ENCODE results near the gene MAP3K19. TPM values are rescaled to one million over a fixed set of nuclear protein-coding genes. Genes with fewer than 3 reads are reported as not detected.
"Not testable (repeated sequence)": the region's sequence is repeated elsewhere in the genome, so short reads cannot be mapped to it uniquely, and the experiment has no call there.

Gene MAP3K19
- total RNA-seq, 4 donors from 2014 or later: not detected

DNA sequence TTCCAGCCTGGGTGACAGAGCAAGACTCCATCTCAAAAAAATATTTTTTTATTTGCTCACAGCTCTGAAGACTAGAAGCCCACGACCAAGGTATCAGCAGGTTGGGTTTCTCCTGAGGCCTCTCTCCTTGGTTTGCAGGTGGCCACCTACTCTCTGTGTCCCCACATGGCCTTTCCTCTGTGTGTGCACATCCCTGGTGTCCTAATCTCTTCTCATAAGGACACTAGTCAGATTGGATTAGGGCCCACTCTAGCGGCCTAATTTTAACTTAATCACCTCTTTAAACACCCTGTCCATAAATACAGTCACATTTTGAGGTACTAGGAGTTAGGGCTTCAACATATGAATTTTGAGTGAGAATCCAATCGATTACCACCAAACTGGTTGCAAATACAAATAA is 2.9 kb upstream of the MAP3K19 start:
- no peak for DNase-seq (ENCODE audit: low spot score in 2 of 2)
- no peak for TF ChIP-seq EP300 (IDR thresholded peaks at IDR 0.05)
- no peak for TF ChIP-seq POLR2AphosphoS5 (IDR thresholded peaks at IDR 0.05)
- TF ChIP-seq POLR2A (IDR thresholded peaks at IDR 0.05): no peak
- TF ChIP-seq, protein P1, sequence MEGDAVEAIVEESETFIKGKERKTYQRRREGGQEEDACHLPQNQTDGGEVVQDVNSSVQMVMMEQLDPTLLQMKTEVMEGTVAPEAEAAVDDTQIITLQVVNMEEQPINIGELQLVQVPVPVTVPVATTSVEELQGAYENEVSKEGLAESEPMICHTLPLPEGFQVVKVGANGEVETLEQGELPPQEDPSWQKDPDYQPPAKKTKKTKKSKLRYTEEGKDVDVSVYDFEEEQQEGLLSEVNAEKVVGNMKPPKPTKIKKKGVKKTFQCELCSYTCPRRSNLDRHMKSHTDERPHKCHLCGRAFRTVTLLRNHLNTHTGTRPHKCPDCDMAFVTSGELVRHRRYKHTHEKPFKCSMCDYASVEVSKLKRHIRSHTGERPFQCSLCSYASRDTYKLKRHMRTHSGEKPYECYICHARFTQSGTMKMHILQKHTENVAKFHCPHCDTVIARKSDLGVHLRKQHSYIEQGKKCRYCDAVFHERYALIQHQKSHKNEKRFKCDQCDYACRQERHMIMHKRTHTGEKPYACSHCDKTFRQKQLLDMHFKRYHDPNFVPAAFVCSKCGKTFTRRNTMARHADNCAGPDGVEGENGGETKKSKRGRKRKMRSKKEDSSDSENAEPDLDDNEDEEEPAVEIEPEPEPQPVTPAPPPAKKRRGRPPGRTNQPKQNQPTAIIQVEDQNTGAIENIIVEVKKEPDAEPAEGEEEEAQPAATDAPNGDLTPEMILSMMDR (IDR thresholded peaks at IDR 0.05): no peak
- Histone ChIP-seq H3K4me1 (peaks cover 28% of the 10 kb centered on the region), H3K27me3 (no peaks in the 10 kb centered on the region), H3K27ac (no peak overlapping the region), H3K4me3 (no peak overlapping the region), H3K36me3 (no peaks in the 10 kb centered on the region), H3K9me3 (no peaks in the 10 kb centered on the region)
- WGBS: 94% methylated on average over 3 of the region's 3 CpGs

DNA sequence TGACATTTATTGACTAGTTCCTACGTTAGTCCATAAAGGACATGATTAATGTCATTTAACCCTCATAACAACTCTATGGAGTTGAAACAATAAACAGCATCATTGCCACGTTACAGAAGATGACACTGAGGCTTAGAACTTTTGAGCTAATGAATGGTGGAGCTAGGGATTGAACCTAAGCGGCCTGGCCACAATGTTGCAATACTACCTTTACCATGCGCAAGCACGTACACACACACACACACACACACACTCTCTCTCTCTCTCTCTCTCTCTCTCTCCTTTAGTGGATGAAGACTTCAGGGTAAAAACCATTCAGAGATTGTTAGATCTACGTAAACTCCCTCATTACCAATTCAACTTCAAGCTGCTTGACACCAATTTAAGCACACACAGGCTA is 875 bp upstream of the MAP3K19 start:
- 73% methylated on average over 6 of the region's 6 CpGs for WGBS

DNA sequence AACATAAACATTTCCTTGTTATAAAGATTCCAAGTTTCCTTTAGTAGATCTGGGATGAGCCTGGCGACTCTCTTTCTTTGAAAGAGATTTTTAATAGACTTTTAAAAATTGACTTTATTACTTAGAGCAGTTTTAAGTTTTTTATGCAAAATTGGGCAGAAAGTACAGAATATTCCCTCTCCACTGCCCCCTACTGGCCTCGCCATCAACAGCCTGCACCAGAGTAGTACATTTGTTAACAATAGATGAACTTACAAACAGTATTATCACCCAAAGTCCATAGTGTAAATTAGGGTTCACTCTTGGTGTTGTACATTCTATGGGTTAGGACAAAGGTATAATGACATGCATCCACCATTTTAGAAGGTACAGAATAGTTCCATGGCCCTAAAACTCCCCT is 3.9 kb downstream of the MAP3K19 start:
- no peak overlapping the region for H3K4me3 ChIP-seq
- H3K36me3 ChIP-seq: no peaks in the 10 kb centered on the region
- WGBS: 69% methylated on average over 2 of the region's 2 CpGs
- no peaks in the 10 kb centered on the region for H3K9me3 ChIP-seq
- H3K4me1 ChIP-seq: no peaks in the 10 kb centered on the region
- H3K27me3 ChIP-seq: peaks cover 6% of the 10 kb centered on the region
- H3K27ac ChIP-seq: no peak overlapping the region
- TF ChIP-seq, protein P1 (IDR thresholded peaks at IDR 0.05): no peak
- TF ChIP-seq POLR2AphosphoS5 (IDR thresholded peaks at IDR 0.05) (no peak), EP300 (IDR thresholded peaks at IDR 0.05) (no peak), POLR2A (IDR thresholded peaks at IDR 0.05) (no peak)
- DNase-seq (ENCODE audit: low spot score in 2 of 2): no peak

More for the DNA sequence above, 875 bp upstream of the MAP3K19 start:
- Histone ChIP-seq H3K36me3 (no peaks in the 10 kb centered on the region), H3K9me3 (no peaks in the 10 kb centered on the region), H3K4me1 (peaks cover 8% of the 10 kb centered on the region), H3K27ac (no peak overlapping the region), H3K4me3 (no peak overlapping the region), H3K27me3 (no peaks in the 10 kb centered on the region)
- TF ChIP-seq POLR2AphosphoS5 (IDR thresholded peaks at IDR 0.05) (no peak), EP300 (IDR thresholded peaks at IDR 0.05) (no peak), POLR2A (IDR thresholded peaks at IDR 0.05) (no peak)
- TF ChIP-seq, protein P1 (IDR thresholded peaks at IDR 0.05): no peak
- no peak for DNase-seq (ENCODE audit: low spot score in 2 of 2)

DNA sequence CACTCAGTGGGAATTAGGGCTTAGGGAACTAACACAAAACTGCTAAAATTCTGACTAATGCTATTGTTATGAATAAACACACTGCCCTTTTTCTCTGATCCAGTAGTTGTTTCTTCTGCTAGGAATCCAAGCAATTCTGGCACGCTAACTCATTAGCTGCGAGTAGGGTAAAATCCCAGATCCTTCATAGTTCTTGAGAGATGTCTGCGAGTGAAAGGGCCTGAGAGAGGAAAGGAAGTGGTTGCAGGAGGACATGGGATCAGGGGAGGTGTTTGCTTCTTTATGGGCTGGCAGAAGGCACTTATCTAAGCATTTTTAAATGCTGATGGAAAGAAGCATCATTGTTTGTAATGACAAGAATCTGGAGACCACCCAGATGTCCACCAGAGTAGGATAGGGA is 9.4 kb downstream of the MAP3K19 start:
- no peaks in the 10 kb centered on the region for H3K9me3 ChIP-seq
- 84% methylated on average over 3 of the region's 3 CpGs for WGBS
- DNase-seq (ENCODE audit: low spot score in 2 of 2): no peak
- H3K4me3 ChIP-seq: no peak overlapping the region
- no peak for TF ChIP-seq EP300 (IDR thresholded peaks at IDR 0.05)
- TF ChIP-seq, protein P1 (IDR thresholded peaks at IDR 0.05): no peak
- no peak for TF ChIP-seq POLR2AphosphoS5 (IDR thresholded peaks at IDR 0.05)
- TF ChIP-seq POLR2A (IDR thresholded peaks at IDR 0.05): no peak
- H3K27ac ChIP-seq: no peak overlapping the region
- peaks cover 6% of the 10 kb centered on the region for H3K27me3 ChIP-seq
- no peaks in the 10 kb centered on the region for H3K4me1 ChIP-seq
- no peaks in the 10 kb centered on the region for H3K36me3 ChIP-seq

DNA sequence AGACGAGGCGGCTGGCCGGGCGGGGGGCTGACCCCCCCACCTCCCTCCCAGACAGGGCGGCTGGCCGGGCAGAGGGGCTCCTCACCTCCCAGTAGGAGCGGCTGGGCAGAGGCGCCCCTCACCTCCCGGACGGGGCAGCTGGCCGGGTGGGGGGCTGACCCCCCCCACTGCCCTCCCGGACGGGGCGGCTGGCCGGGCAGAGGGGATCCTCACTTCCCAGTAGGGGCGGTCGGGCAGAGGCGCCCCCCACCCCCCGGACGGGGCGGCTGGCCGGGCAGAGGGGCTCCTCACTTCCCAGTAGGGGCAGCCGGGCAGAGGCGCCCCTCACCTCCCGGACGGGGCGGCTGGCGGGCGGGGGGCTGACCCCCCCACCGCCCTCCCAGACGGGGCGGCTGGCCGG is 14.0 kb downstream of the MAP3K19 start:
- H3K4me1 ChIP-seq; H3K27ac ChIP-seq; H3K27me3 ChIP-seq; H3K9me3 ChIP-seq; DNase-seq (ENCODE audit: low spot score in 2 of 2); H3K4me3 ChIP-seq; H3K36me3 ChIP-seq: not testable (repeated sequence)
- no CpG with 5 or more reads among the region's 33 CpGs for WGBS

DNA sequence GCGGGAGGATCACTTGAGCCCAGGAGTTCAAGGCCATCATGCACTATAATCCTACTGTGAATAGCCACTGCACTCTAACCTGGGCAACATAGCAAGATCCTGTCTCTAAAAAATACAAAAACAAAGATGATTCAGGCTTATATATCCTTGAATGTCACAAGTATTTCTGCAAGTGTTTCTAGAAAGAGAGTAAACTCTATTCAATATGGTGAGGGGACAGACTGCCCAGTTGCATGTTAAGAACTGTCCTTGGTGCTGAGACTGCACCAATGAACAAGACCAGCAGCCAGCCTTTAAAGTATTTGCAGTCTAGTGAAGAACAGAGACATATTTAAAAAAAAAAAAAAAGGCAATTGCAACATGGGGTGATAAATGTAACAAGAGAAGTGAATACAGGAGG is 16.4 kb downstream of the MAP3K19 start:
- no peak for DNase-seq (ENCODE audit: low spot score in 2 of 2)
- H3K4me3 ChIP-seq: no peak overlapping the region
- no peaks in the 10 kb centered on the region for H3K9me3 ChIP-seq
- no peak overlapping the region for H3K27ac ChIP-seq
- no peaks in the 10 kb centered on the region for H3K36me3 ChIP-seq
- H3K27me3 ChIP-seq: peaks cover 3% of the 10 kb centered on the region
- no peaks in the 10 kb centered on the region for H3K4me1 ChIP-seq
- TF ChIP-seq EP300 (IDR thresholded peaks at IDR 0.05): no peak
- TF ChIP-seq POLR2A (IDR thresholded peaks at IDR 0.05): no peak
- TF ChIP-seq, protein P1 (IDR thresholded peaks at IDR 0.05): no peak
- no peak for TF ChIP-seq POLR2AphosphoS5 (IDR thresholded peaks at IDR 0.05)
- WGBS: 87% methylated on average over 1 of the region's 1 CpG
